Activated CD4-positive, alpha-beta T cell treated with anti-CD3 and anti-CD28 coated beads for 24 hours (primary cell): Measurements from ENCODE around the gene STAG3.
"Not testable (repeated sequence)": the region's sequence is repeated elsewhere in the genome, so short reads cannot be mapped to it uniquely, and the experiment has no call there.

Source experiments
- DNase-seq, 2 donors: peaks; one replicate each; pipeline ENCODE4 v3.0.0-alpha.2; 2020; ENCODE audit warnings: low read depth in 2 of 2

STAG3 gene

GRCh38 chr7:100246121-100246864, 68.6 kb downstream of the STAG3 start:
- not testable (repeated sequence) for DNase-seq

DNA sequence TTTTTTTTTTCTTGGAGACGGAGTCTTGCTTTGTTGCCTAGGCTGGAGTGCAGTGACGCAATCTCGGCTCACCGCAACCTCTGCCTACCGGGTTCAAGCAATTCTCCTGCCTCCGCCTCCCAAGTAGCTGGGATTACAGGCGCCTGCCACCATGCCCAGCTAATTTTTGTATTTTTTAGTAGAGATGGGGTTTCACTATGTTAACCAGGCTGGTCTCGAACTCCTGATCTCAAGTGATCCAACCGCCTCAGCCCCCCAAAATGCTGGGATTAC, 69.1 kb downstream of the STAG3 start:
- DNase-seq = not testable (repeated sequence)

- DNase-seq = no peak
Measured at GRCh38 chr7:100247152-100247757, 69.5 kb downstream of the STAG3 start.

DNA sequence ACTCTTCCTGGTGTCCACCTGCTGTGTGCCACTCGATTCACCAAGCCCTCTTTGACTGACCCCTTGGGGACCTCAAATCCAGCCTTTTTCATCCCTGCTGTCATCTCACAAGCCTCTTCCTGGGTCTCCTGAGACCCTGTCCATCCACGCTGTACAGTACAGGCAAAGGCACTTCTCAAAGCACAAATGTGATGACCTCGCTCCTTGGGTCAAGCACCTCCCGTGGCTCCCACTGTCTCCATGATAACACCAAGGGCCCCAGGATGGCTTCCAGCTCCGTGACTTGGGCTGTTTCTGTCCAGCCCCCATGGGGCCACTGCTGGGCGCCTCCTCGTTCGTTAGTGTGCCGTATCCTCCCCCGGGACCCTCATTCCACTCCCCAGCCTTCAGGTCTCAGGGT, 70.8 kb downstream of the STAG3 start:
- DNase-seq = no peak

GRCh38 chr7:100257017-100257416, 79.3 kb downstream of the STAG3 start:
- DNase-seq = no peak

DNA sequence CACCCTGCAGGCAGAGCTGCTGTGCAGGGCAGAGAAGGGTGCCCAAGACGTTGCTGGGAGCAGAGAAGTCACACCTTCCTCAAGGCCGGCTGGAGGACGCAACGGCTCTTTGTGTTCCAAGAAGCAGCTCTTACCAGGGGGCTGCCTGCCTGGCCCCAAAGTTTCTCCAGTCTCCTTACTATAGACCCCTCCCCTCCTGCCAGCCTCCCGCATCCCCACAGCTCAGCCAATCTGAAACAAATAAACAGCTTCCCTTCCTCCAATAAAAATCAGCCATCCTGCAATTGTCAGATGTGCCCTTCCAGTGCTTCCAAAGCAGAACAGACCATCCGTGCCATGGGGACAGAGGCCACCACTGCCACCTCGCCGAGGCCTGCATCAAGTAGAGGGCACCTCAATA, 82.3 kb downstream of the STAG3 start:
- not testable (repeated sequence) for DNase-seq

DNA sequence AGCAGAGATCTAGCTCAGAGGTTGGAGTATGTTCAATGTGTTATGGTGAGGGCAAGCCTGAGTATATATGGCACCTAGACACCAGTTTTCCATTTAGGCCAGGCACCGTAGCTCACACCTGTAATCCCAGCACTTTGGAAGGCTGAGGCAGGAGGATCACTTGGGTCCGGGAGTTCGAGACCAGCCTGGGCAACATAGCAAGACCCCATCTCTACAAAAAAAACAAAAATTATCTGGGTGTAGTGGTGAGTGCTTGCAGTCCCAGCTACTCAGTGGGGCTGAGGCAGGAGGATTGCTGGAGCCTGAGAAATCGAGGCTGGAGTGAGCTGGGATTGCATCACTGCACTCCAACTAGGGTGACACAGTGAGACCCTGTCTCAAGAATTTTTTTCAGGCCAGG, 85.2 kb downstream of the STAG3 start:
- not testable (repeated sequence) for DNase-seq
